ACC112 (cell line): ENCODE results near the gene TSC22D2.

ENCODE experiments used
- H2AFZ ChIP-seq: fragments of 200-600 bp; sonication (generic); one replicate; pipeline ENCODE4 v1.6.0; 2017; ENCODE audit warnings: antibody characterized with exemption, low read length; ENCODE audit not compliant: unreplicated experiment
- H3K27ac ChIP-seq: fragments of 200-600 bp; sonication (generic); 2 replicates; pipeline ENCODE4 v1.5.1; 2014; ENCODE audit warnings: low read depth, mild to moderate bottlenecking, antibody characterized with exemption, low read length, moderate library complexity
- H3K27me3 ChIP-seq: fragments of 200-600 bp; sonication (generic); 2 replicates; pipeline ENCODE4 v1.6.1; 2014; ENCODE audit warnings: mild to moderate bottlenecking, antibody characterized with exemption, low read length, moderate library complexity, mixed read lengths; ENCODE audit not compliant: insufficient read depth
- H3K36me3 ChIP-seq: fragments of 200-600 bp; sonication (generic); 2 replicates; pipeline ENCODE4 v1.6.1; 2016; ENCODE audit warnings: mild to moderate bottlenecking, antibody characterized with exemption, low read length, moderate library complexity, mixed read lengths; ENCODE audit not compliant: insufficient read depth
- H3K4me1 ChIP-seq: fragments of 200-600 bp; sonication (generic); one replicate; pipeline ENCODE4 v1.6.1; 2016; ENCODE audit warnings: low read length, mixed read lengths; ENCODE audit not compliant: insufficient read depth, unreplicated experiment, control insufficient read depth
- H3K4me3 ChIP-seq: fragments of 200-600 bp; sonication (generic); 2 replicates; pipeline ENCODE4 v1.5.1; 2014; ENCODE audit warnings: mild to moderate bottlenecking, low read depth, low read length
- H3K79me2 ChIP-seq: fragments of 200-600 bp; sonication (generic); one replicate; pipeline ENCODE4 v1.6.0; 2016; ENCODE audit warnings: low read length; ENCODE audit not compliant: control insufficient read depth, unreplicated experiment, insufficient read depth

The TSC22D2 gene

GRCh38 chr3:150402217-150402616, 5.9 kb upstream of the TSC22D2 start:
- H3K4me1 ChIP-seq, result peaks cover 13% of the 10 kb centered on the region
- H3K27ac ChIP-seq, result no peak overlapping the region
- H3K4me3 ChIP-seq, result no peak overlapping the region
- H3K79me2 ChIP-seq, result peaks cover 11% of the 10 kb centered on the region
- no peaks in the 10 kb centered on the region for H3K36me3 ChIP-seq
- H3K27me3 ChIP-seq, result no peaks in the 10 kb centered on the region
- no peak overlapping the region for H2AFZ ChIP-seq

- Histone ChIP-seq H3K27ac (no peak overlapping the region), H3K4me1 (peaks cover 13% of the 10 kb centered on the region), H3K79me2 (peaks cover 13% of the 10 kb centered on the region), H3K4me3 (no peak overlapping the region), H3K36me3 (no peaks in the 10 kb centered on the region), H3K27me3 (no peaks in the 10 kb centered on the region), H2AFZ (no peak overlapping the region)
Measured at GRCh38 chr3:150404023-150404422, 4.1 kb upstream of the TSC22D2 start.

- Histone ChIP-seq H3K4me1 (peaks cover 13% of the 10 kb centered on the region), H3K79me2 (peaks cover 45% of the 10 kb centered on the region), H3K27me3 (no peaks in the 10 kb centered on the region), H3K27ac (peak overlapping the region; percentile 97), H2AFZ (peak overlapping the region; percentile 38), H3K36me3 (peaks cover 10% of the 10 kb centered on the region; the same call in 1 of the 2 replicates), H3K4me3 (peak overlapping the region; percentile 90)
Measured at GRCh38 chr3:150407051-150407807, 869 bp upstream of the TSC22D2 start.

- Histone ChIP-seq H3K79me2 (peaks cover 51% of the 10 kb centered on the region), H3K27me3 (no peaks in the 10 kb centered on the region), H3K27ac (peak overlapping the region; percentile 97), H3K4me1 (peaks cover 13% of the 10 kb centered on the region), H2AFZ (peak overlapping the region; percentile 38), H3K36me3 (peaks cover 12% of the 10 kb centered on the region; the same call in 1 of the 2 replicates), H3K4me3 (peak overlapping the region; percentile 90)
Measured at GRCh38 chr3:150407808-150408220, 284 bp upstream of the TSC22D2 start.

GRCh38 chr3:150409125-150409511, 1.0 kb downstream of the TSC22D2 start:
- Histone ChIP-seq H3K36me3 (peaks cover 16% of the 10 kb centered on the region; the same call in 1 of the 2 replicates), H3K4me1 (peaks cover 13% of the 10 kb centered on the region), H3K4me3 (peak overlapping the region; percentile 90), H3K27me3 (no peaks in the 10 kb centered on the region), H3K27ac (peak overlapping the region; percentile 97), H3K79me2 (peaks cover 64% of the 10 kb centered on the region), H2AFZ (no peak overlapping the region)

- Histone ChIP-seq H3K27me3 (no peaks in the 10 kb centered on the region), H3K4me1 (peaks cover 19% of the 10 kb centered on the region), H3K36me3 (peaks cover 16% of the 10 kb centered on the region; the same call in 1 of the 2 replicates), H3K27ac (peak overlapping the region; percentile 97), H2AFZ (no peak overlapping the region), H3K4me3 (peak overlapping the region; percentile 90), H3K79me2 (peaks cover 70% of the 10 kb centered on the region)
Measured at GRCh38 chr3:150409512-150410310, 1.6 kb downstream of the TSC22D2 start.

- no peak overlapping the region for H2AFZ ChIP-seq
- H3K4me1 ChIP-seq, result peaks cover 27% of the 10 kb centered on the region
- H3K79me2 ChIP-seq, result peaks cover 78% of the 10 kb centered on the region
- H3K4me3 ChIP-seq, result peak overlapping the region; percentile 90
- peaks cover 18% of the 10 kb centered on the region; the same call in 1 of the 2 replicates for H3K36me3 ChIP-seq
- H3K27ac ChIP-seq, result 0 out of 2 replicates have a peak overlapping the region, but pooled peaks have one; percentile 97
- H3K27me3 ChIP-seq, result no peaks in the 10 kb centered on the region
Measured at GRCh38 chr3:150410311-150411105, 2.4 kb downstream of the TSC22D2 start.

- Histone ChIP-seq H3K27ac (no peak overlapping the region), H3K79me2 (peaks cover 79% of the 10 kb centered on the region), H2AFZ (no peak overlapping the region)
Measured at GRCh38 chr3:150411106-150411460, 3.0 kb downstream of the TSC22D2 start.

GRCh38 chr3:150411546-150411945, 3.4 kb downstream of the TSC22D2 start:
- 0 out of 2 replicates have a peak overlapping the region, but pooled peaks have one; percentile 45 for H3K27ac ChIP-seq
- peak overlapping the region; percentile 90 for H3K4me3 ChIP-seq
- peaks cover 20% of the 10 kb centered on the region; the same call in 1 of the 2 replicates for H3K36me3 ChIP-seq
- peaks cover 28% of the 10 kb centered on the region for H3K4me1 ChIP-seq
- no peak overlapping the region for H2AFZ ChIP-seq
- H3K79me2 ChIP-seq, result peaks cover 82% of the 10 kb centered on the region
- no peaks in the 10 kb centered on the region for H3K27me3 ChIP-seq

More at GRCh38 chr3:150411106-150411460, 3.0 kb downstream of the TSC22D2 start:
- Histone ChIP-seq H3K36me3 (peaks cover 20% of the 10 kb centered on the region; the same call in 1 of the 2 replicates), H3K4me1 (peaks cover 28% of the 10 kb centered on the region), H3K4me3 (peak overlapping the region; percentile 90), H3K27me3 (no peaks in the 10 kb centered on the region)

GRCh38 chr3:150411976-150412375, 3.9 kb downstream of the TSC22D2 start:
- peak overlapping the region; percentile 90 for H3K4me3 ChIP-seq
- H3K27ac ChIP-seq, result peak overlapping the region; percentile 45
- peaks cover 82% of the 10 kb centered on the region for H3K79me2 ChIP-seq
- no peaks in the 10 kb centered on the region for H3K27me3 ChIP-seq
- peaks cover 20% of the 10 kb centered on the region; the same call in 1 of the 2 replicates for H3K36me3 ChIP-seq
- peaks cover 27% of the 10 kb centered on the region for H3K4me1 ChIP-seq
- no peak overlapping the region for H2AFZ ChIP-seq
